Erythroblast (primary cell): Measurements from ENCODE around the gene RIN3.

Experiments
- GATA1 ChIP-seq: IDR thresholded peaks from 2 replicates; pipeline ENCODE4 v1.6.1; 2011; ENCODE audit warnings: low read depth, mild to moderate bottlenecking, control low read depth, low read length, moderate library complexity
- POLR2A ChIP-seq: IDR thresholded peaks from 2 replicates; pipeline ENCODE4 v1.6.1; 2011; ENCODE audit warnings: mild to moderate bottlenecking, low read length

DNA sequence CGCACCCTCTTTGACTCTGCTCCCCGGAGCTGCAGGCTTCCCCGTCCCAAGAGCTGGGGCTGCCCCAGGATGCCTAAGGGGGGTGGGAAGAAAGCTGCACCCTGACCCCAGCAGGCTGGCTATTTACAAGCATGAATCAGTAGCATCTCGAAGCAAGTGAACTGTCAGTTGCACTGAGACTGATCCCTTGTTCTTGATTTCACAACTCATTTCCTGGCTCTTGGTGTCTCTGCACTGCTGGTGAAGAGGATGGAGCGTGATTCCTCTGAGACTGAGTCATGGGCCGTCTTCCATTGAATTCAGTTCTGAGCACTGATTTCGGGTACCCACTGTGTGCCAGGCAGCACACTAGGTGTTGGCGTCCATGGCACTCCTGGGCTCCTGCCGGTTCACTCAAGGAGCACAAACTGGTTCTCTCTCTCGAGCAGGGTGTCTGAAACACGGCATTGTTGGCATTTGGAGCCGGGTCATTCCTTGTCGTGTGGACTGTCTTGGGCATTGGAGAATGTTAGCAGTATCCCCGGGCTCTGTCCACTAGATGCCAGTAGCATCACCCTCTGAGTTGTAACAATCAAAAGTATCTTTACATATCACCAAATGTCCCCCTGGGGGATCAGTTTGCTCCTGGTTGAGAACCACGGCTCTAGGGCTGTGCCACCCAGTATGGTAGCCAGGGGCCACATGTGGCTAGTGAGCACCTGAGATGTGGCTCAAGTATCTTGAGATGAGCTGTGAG lies 86.9 kb downstream of the RIN3 start:
- TF ChIP-seq POLR2A (no peak), GATA1 (no peak)
